HG02798 (cell line): ENCODE data around the gene APOC3.
A peak's percentile ranks its signal among the peaks of the same experiment; 100 is the strongest.

Experiments
- ATAC-seq: cut with Tn5 transposase; IDR thresholded peaks from one replicate; pipeline ENCODE4 v1.9.1; 2021; ENCODE audit warnings: mild to moderate bottlenecking; ENCODE audit not compliant: unreplicated experiment, poor library complexity

The APOC3 gene

DNA sequence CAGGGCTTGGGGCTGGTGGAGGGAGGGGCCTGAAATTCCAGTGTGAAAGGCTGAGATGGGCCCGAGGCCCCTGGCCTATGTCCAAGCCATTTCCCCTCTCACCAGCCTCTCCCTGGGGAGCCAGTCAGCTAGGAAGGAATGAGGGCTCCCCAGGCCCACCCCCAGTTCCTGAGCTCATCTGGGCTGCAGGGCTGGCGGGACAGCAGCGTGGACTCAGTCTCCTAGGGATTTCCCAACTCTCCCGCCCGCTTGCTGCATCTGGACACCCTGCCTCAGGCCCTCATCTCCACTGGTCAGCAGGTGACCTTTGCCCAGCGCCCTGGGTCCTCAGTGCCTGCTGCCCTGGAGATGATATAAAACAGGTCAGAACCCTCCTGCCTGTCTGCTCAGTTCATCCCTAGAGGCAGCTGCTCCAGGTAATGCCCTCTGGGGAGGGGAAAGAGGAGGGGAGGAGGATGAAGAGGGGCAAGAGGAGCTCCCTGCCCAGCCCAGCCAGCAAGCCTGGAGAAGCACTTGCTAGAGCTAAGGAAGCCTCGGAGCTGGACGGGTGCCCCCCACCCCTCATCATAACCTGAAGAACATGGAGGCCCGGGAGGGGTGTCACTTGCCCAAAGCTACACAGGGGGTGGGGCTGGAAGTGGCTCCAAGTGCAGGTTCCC lies at the start of gene APOC3:
Gene APOC3, plus strand, starts transcription at position 383 of the 659 bp plus-strand sequence. CDS start 676 bp downstream, outside the sequence.
- ATAC-seq, result no peak

GRCh38 chr11:116782728-116783127 lies 47.0 kb upstream of the APOC3 start:
- ATAC-seq, result peak; percentile 49

- no peak for ATAC-seq
Measured at GRCh38 chr11:116786326-116786725, 43.4 kb upstream of the APOC3 start.

DNA sequence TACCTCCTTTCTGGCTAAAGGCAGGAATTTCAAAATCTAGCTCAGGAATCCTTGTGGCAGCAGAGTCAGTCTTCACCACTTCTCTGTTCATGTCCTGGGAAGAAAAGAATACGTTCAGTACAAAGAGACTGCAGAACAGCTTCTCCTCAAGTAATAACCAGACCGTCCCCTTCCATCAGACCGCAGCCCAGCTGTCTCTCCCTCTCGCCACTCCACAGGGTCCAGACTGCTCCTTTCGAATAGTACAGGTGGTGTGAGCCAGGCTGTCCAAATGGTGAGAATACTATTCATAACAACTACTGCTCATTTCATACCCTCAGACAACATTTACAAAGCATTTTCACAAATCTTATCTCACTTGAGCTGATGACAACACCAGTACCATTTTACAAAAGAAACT lies 42.7 kb upstream of the APOC3 start:
- ATAC-seq, result no peak

DNA sequence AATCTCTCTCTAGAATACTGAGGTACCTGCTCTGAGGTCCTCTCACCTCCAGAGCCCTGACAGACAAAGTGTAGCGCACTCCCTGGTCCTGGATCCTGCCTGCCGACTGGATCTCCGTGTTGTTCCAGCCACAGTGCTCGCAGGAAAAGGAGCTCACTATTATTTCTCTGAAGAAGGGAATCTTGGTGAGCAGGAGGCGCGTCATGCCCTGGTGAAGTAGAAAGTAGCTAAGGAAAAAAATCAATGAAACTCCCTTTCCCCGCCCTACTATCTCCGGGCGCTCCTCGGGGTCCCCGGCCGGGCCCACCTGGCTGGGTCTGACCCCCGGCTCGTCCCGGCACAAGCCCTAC lies 42.3 kb upstream of the APOC3 start:
- ATAC-seq, result no peak

GRCh38 chr11:116787786-116788486 lies 41.8 kb upstream of the APOC3 start, which contains the start of gene ZPR1:
Gene ZPR1, minus strand, starts transcription at chr11:116788023. Its CDS starts 33 bp downstream, at chr11:116787990.
- peak; percentile 92 for ATAC-seq

DNA sequence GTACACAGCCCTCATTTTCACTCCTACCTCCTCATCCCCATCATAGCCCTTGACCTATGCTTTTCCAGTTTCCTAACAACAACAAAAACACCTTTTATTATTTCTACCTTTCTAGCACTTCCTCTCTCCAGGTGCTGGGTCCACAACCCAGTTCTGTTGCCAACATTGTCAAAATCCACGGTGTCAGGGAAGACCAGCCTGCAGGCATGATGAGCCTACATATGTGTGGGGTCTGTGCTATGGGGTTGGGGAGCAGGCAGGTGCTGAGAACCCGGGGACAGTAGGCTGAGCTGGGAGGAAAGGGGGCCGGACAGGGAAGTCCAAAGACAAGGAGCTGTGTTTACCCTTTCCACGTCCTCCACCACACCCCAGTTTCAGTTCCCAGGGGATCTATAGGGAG lies 41.2 kb upstream of the APOC3 start:
- ATAC-seq, result no peak

DNA sequence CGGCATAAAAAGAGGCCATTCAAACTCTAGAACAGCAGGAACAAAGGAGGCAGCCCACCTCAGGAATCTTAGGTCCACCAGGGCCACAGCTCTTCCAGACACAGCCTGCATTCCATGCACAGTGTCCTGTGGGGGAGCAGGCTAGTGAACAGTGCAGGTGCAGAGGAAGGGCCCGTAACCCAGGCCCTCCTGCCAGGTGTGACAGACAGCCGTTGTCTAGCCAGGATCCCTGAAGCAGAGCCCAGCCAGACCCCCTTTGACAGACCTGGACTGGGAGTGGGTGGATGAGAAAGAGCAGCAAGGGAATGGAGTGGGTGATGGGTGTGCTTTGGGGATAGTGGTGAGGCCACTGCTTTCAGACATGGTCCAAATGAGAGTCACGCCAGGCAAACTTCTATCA lies 40.7 kb upstream of the APOC3 start:
- ATAC-seq, result no peak

GRCh38 chr11:116790167-116791001 lies 39.3 kb upstream of the APOC3 start:
- ATAC-seq, result no peak

DNA sequence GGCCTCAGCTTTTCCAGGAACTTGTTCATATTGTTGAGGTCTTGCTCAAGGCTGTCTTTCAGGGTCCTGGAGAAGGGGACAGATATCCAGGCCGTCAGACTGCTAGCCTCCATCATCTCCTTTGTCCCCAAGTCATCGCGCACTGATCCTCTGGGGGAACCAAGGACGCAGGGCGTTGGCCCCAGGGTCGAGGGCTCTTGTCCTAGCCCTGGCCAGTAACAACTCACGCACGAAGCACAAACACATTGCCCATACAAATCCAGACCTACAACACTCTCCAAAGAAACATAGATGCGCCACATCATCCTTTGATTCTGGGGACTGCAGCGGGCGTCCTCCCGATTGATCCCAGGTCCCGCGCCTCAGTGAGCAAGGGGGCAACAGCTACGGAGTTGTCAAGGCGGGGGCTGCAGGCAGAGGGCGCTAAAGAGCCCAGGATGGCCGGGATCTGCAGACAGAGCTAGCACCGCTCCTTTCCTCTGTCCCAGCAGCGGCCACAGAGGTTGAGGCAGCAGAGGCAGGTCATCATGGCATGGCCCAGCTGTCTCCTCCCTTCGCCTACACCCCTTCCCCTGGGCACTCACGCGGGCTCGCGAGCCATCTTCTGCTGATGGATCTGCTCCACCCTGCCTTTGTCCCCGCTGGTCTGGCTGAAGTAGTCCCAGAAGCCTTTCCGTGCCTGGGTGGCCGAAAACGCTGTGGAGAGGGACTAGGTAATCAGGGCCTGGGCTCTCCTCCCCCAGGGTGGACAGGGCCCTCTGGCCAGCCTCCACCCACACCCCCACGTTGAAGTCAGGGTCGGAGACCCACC lies 38.5 kb upstream of the APOC3 start:
- ATAC-seq, result peak; percentile 44

GRCh38 chr11:116791813-116792143 lies 37.9 kb upstream of the APOC3 start, which contains the start of gene APOA5:
Gene APOA5, minus strand, starts transcription at chr11:116791879. Its CDS starts 19 bp downstream, at chr11:116791860.
- ATAC-seq, result no peak

GRCh38 chr11:116792144-116792868 lies 37.4 kb upstream of the APOC3 start:
- ATAC-seq, result no peak

GRCh38 chr11:116792869-116793771 lies 36.6 kb upstream of the APOC3 start:
- ATAC-seq, result no peak

- no peak for ATAC-seq
Measured at GRCh38 chr11:116793772-116794097, 36.0 kb upstream of the APOC3 start.

GRCh38 chr11:116794851-116795250 lies 34.9 kb upstream of the APOC3 start:
- ATAC-seq, result no peak

DNA sequence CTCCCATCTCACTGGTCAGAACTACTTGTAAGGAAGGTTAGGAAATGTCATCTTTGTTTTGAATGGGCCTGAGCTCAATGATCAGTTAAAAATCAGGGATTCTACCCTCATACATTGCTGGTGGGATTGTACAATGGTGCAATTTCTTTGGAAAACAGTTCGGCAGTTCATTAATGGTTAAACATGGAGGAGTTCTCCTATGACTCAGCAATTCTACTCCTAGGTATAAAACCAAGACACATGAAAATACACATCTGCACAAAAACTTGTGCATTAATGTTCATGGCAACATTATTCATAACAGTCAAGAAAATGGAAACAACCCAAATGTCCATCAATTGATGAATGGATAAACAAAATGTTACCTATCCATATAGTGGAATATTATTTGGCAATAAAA lies 33.2 kb upstream of the APOC3 start:
- ATAC-seq, result no peak

- ATAC-seq, result no peak
Measured at GRCh38 chr11:116797816-116798215, 31.9 kb upstream of the APOC3 start.

DNA sequence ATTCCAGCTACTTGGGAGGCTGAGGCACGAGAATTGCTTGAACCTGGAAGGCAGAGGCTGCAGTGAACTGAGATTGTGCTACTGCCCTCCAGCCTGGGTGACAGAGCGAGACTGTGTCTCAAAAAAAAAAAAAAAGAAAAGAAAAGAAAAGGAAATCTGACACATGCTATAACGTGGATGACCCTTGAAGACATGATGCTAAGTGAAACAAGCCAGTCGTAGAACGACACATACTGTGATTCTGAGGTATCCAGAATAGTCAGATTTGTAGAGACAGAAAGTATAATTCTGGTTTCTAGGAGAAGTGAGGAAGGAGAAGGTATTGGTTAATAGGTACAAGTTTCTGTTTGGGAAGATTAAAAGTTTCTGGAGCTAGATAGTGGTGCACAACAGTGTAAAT lies 31.3 kb upstream of the APOC3 start:
- no peak for ATAC-seq

GRCh38 chr11:116800610-116801009 lies 29.1 kb upstream of the APOC3 start:
- no peak for ATAC-seq
